GM19099 (cell line): Measurements from ENCODE around the gene MDC1.

Source experiments
- POLR2A ChIP-seq: IDR thresholded peaks from 3 replicates; pipeline ENCODE4 v1.6.1; 2011; ENCODE audit warnings: low read depth; ENCODE audit not compliant: insufficient read length; ENCODE audit errors: extremely low read depth

Gene MDC1

DNA sequence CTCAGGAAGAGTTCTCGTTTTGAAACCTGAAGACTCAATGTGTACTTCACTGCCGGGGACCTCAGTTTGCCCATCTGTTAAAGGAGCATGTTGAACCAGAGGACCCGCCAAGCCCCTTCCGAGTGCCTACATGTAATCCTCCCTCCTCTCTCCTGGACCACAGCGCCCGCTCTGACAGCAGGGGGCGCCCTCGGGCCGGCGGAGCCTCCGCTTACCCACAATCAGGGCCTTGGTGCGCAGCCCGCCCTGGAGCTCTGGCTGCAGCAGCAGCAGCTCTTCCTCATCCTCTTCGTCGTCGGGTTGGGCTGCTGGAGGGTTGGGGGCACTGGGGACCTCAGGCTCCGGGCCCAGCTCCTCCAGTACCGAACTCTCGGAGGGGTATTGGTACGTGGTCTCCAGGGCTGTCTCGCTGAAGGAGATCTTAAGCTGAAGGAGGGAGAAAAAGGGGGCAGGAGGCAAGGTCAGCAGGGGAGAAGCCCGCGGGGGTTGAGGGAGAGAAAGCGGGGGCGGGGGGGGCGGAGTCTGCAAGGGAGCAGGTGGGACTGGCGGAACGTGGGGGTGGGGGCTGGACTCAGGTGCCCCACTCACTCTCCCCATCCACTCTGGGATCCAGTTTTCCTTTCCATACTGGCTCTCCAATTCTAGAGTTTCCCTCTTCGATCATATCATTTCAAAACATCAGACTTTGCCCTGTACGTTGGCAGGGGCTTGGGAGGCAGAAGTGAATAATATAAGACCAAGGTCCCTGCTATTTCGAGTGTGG, 37.9 kb downstream of the MDC1 start:
- TF ChIP-seq POLR2A: no peak

DNA sequence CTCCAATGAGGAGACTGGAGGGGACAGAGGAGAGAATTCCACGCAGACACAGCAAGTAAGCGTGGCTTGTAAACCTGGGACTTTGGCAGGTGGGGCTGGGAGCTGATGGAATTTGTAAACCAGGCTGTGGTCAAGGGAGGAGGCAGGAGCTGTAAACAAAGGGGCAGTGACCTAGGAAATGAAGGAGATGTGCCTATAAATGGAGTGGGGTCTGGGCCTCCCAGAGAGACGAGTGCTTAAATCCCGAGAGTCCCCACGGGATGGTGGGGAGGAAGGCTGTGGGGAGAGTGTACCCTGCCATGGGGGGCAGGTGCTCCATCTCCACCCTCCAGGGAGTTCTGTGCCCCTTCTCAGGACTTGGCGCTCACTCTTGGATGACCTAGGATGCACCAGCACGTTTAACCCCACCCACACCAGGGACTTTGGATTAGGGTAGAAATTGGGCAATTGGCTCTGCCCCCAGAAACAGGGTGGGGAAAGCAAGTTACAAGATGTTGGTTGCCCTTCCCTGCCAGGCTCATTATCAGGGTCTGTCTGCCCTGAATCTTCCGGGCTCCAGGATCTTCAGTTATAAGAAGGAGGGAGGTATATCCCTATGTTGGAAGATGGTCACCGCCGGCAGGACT, 40.3 kb downstream of the MDC1 start:
- TF ChIP-seq POLR2A: no peak

DNA sequence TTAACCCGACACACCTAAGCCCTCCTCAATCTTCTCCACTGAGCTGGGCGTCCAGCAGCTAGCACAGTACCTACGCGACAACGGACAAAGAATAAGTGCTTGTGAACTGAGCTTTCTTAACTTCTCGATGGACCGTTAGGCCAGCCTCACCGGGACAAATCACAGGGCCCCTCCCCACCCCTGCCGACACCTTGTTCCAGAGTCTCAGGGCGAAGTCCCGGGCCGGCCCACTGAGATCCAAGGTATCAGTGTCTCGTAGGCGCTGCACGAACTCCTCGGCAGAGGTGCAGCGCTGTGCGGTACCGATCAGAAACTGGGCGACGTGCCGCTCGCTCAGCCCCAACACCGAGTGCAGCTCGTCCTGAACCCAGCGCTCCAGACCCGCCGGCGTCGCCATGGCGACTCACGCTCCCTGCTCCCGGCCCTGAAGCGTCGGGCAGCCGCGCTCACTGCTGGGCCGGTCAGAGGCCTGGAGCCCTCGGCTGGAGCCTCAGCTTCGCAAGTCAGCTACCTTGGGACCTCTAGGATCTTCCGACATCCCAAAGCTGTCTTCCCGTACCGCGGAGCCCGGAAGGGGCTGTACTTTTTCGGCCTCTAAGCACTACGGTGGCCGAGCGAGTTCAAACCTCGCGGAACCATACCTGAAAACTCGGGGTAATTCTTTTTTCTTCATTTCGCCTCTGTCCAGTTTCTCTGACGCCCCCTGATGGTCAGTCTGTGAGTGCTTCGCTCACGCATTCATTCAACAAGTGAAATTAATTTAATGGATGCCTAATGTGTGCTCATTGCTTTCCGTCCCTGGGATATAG, 44.4 kb downstream of the MDC1 start, which contains the start of gene DHX16:
DHX16 (minus strand) TSS at position 562 of the 809 bp plus-strand sequence; CDS start at position 397, 165 bp downstream.
- peak; percentile 75 for TF ChIP-seq POLR2A

- no peak for TF ChIP-seq POLR2A
Observed at GRCh38 chr6:30670760-30671527, 46.1 kb downstream of the MDC1 start.

GRCh38 chr6:30664994-30665767, 51.9 kb downstream of the MDC1 start:
- TF ChIP-seq POLR2A: no peak

- TF ChIP-seq POLR2A: no peak
Observed at GRCh38 chr6:30657454-30657853, 59.6 kb downstream of the MDC1 start.

DNA sequence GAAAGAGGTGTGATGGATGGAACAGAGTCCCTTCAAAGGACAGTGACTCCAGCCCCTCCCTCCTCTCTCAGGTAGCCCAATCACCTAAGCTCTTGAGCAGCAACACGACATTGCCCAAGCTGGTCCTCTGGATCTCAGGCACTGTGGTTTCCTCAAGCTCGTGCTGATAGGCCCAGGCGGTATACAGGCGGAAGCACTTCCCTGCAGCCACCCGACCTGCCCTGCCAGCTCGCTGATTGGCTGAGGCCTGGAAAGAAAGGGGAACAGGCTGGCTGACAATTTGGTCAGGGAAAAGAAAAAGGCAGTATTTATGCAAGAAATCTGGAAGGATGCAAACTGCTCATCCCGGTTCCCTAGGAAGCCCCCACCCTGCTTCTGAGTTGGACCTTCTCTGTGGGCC, 60.6 kb downstream of the MDC1 start:
- TF ChIP-seq POLR2A: no peak

DNA sequence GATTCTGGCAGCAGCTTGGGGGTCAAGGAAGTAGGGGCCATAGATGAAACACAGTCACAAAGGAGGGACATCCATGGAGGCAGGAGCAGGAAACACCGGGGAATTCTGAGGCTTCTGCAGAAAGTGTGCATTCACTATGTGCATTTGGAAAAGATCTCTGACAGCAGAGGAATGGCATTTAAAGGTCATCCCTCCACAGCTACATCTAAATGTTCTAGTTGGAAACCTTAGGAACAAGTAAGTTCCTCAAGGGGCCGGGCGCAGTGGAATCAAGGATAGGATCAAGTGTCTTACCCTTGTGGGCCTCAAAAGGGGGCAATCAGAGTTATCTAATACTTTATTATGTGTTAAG, 61.4 kb downstream of the MDC1 start:
- TF ChIP-seq POLR2A: no peak

DNA sequence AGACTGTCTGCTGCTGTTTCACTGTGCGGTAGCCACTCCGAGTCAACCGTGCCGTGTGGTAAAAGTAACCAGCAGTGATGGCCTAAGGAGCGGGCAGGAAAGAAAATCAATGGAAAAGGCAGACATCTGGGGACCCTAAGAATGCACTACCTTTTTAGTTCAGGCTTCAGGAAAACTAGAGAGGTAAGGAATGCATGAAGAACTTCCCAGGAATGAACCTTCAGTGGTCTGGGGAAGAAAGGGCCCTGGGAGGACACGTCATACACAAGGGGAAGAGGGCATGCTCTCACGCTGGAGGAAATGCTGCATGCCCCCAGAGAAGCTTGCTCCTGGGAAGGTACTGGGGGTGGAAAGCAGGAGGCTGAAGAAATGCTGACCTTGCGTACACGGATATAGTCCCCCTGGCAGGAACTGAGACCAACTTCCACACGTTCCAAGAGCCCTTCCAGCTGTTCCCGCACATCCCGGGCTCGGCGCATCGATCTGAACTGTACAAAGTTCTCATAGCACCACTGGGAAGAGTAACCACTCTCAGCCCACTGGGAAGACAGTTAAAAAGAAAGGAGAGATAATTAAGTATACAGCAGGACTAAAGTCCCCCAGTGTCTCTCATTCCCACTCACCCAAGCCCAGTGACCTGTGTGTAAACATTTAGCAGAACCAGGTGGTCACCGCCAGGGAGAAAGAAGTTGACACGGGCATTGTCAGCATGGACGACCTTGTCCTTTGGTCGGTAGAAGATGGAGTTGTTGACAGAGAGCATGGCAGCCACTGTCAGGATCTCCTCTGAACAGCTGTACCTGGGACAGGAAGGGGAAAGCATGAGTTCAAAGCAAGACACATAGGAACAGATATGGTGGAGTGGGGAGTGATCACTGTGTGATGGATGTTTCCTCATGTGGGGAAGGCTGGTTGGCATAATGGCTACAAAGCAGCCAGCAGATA, 62.0 kb downstream of the MDC1 start:
- TF ChIP-seq POLR2A: no peak

DNA sequence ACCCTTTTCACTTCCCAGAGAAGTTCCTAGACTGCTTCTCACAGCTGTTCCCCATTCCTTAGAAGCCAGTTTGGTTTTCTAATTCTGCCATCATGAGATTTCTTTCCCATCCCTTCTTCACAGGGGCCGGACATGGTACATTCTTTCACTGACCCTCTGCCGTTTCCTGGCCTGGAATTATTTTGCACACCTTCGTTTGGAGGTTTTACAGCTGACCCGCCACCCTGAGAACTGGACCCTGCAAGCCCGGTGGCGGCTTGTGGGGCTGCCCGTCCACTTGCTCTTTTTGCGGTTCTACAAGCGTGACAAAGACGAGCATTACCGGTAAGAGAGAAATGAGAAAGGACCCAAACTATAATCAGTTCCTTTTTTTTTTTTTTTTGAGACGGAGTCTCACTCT, 65.9 kb downstream of the MDC1 start:
- TF ChIP-seq POLR2A: no peak
